Measurements from ENCODE around the gene CAMK2D.

The CAMK2D gene

GRCh38 chr4:113564493-113564892 is 197.0 kb downstream of the CAMK2D start:
- H3K9ac ChIP-seq (ENCODE audit: low read depth, low read length) = no peak overlapping the region

DNA sequence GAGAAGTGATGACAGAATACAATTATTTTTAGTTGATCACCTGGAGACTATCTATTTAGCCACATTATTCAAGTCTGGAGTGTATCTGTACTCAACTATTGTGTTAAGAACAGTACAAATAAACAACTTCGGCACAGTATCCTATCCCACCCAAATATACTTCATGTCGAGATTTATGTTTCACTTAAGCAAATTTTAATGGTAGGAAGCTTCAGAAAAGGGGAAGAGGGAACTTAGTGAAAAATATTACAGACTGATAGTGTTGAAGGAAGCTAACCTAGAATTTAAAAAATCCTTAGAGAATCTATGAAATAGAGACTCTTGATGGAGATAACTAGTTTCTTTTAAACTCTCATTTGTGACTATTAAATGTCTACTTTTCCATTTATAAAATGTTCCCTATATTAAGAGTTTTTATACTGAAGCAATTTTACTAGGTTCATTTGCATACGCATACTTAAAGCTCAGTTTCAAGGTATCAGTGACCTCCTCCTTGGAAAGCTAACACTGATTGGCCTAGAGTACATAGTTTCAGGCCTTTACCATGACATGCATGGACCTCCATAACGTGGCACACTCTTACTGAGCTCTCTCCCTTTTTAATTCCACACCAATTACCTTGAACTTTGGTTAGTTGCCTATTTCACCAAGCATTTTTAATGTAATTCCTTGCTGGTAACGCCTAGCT is 197.7 kb downstream of the CAMK2D start:
- no peaks in the 10 kb centered on the region for H3K9me3 ChIP-seq (ENCODE audit: insufficient read depth, low read length, severe bottlenecking)
- no peak for DNase-seq
- H3K4me2 ChIP-seq (ENCODE audit: insufficient read depth, low read length) = no peak overlapping the region
- no peak overlapping the region for H3K4me3 ChIP-seq (ENCODE audit: low read depth in 1 of 2, low read length in 2 of 2)
- ATAC-seq (ENCODE audit: insufficient read depth, low read depth) = no peak
- no peak overlapping the region for H3K9ac ChIP-seq (ENCODE audit: low read depth, low read length)
- H3K79me2 ChIP-seq (ENCODE audit: insufficient read depth, low read length) = no peaks in the 10 kb centered on the region
- TF ChIP-seq CTCF (IDR thresholded peaks at IDR 0.05; ENCODE audit: borderline replicate concordance, extremely low read depth, low read length, poor library complexity, severe bottlenecking) = no peak
- TF ChIP-seq EZH2 (IDR thresholded peaks at IDR 0.05; ENCODE audit: borderline replicate concordance, low read depth, low read length, severe bottlenecking) = no peak
- no peaks in the 10 kb centered on the region for H3K27me3 ChIP-seq (ENCODE audit: insufficient read depth, low read length, poor library complexity)
- H2AFZ ChIP-seq (ENCODE audit: low read depth, low read length) = no peak overlapping the region
- H3K27ac ChIP-seq (ENCODE audit: low read length) = no peak overlapping the region; the same call in 1 of the 2 replicates
- H4K20me1 ChIP-seq (ENCODE audit: insufficient read depth, low read length) = peaks cover 8% of the 10 kb centered on the region; the same call in 1 of the 2 replicates
- no peaks in the 10 kb centered on the region for H3K36me3 ChIP-seq (ENCODE audit: insufficient read depth, low read length)
- H3K4me1 ChIP-seq (ENCODE audit: insufficient read depth, low read length) = peaks cover 21% of the 10 kb centered on the region

More at GRCh38 chr4:113564493-113564892, 197.0 kb downstream of the CAMK2D start:
- Histone ChIP-seq H3K79me2 (ENCODE audit: insufficient read depth, low read length) (no peaks in the 10 kb centered on the region), H3K27ac (ENCODE audit: low read length) (no peak overlapping the region; the same call in 1 of the 2 replicates), H3K27me3 (ENCODE audit: insufficient read depth, low read length, poor library complexity) (no peaks in the 10 kb centered on the region), H3K36me3 (ENCODE audit: insufficient read depth, low read length) (no peaks in the 10 kb centered on the region), H3K4me3 (ENCODE audit: low read depth in 1 of 2, low read length in 2 of 2) (no peak overlapping the region), H2AFZ (ENCODE audit: low read depth, low read length) (no peak overlapping the region), H3K4me1 (ENCODE audit: insufficient read depth, low read length) (peaks cover 21% of the 10 kb centered on the region), H4K20me1 (ENCODE audit: insufficient read depth, low read length) (peaks cover 8% of the 10 kb centered on the region; the same call in 1 of the 2 replicates), H3K9me3 (ENCODE audit: insufficient read depth, low read length, severe bottlenecking) (no peaks in the 10 kb centered on the region), H3K4me2 (ENCODE audit: insufficient read depth, low read length) (no peak overlapping the region)
- ATAC-seq (ENCODE audit: insufficient read depth, low read depth) = no peak
- no peak for DNase-seq
- no peak for TF ChIP-seq CTCF (IDR thresholded peaks at IDR 0.05; ENCODE audit: borderline replicate concordance, extremely low read depth, low read length, poor library complexity, severe bottlenecking)
- TF ChIP-seq EZH2 (IDR thresholded peaks at IDR 0.05; ENCODE audit: borderline replicate concordance, low read depth, low read length, severe bottlenecking) = no peak

DNA sequence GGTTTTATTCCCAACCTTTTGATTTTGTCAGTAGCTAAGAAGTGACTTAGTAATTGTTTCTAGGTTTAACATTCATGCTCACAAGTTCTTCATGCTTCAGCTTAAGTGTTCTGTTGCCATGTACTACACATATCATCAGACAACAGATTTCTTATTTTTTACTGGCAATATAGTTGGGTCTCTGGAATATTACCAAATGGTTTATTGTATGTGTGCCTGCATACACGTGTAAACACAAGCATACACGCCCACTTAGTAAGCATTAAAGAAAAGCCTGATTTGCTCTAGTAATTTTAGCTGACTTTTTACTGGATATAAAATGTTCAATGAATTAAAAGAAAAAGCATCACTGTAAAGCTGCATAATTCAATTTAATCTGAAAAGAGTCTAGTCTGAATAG is 199.8 kb downstream of the CAMK2D start:
- H3K79me2 ChIP-seq (ENCODE audit: insufficient read depth, low read length) = no peaks in the 10 kb centered on the region
- no peaks in the 10 kb centered on the region for H3K9me3 ChIP-seq (ENCODE audit: insufficient read depth, low read length, severe bottlenecking)
- ATAC-seq (ENCODE audit: insufficient read depth, low read depth) (no peak), DNase-seq (no peak)
- no peak overlapping the region for H3K27ac ChIP-seq (ENCODE audit: low read length)
- H3K36me3 ChIP-seq (ENCODE audit: insufficient read depth, low read length) = no peaks in the 10 kb centered on the region
- H2AFZ ChIP-seq (ENCODE audit: low read depth, low read length) = no peak overlapping the region
- no peak overlapping the region for H3K4me3 ChIP-seq (ENCODE audit: low read depth in 1 of 2, low read length in 2 of 2)
- no peaks in the 10 kb centered on the region for H3K27me3 ChIP-seq (ENCODE audit: insufficient read depth, low read length, poor library complexity)
- peaks cover 21% of the 10 kb centered on the region for H3K4me1 ChIP-seq (ENCODE audit: insufficient read depth, low read length)
- no peak overlapping the region for H3K9ac ChIP-seq (ENCODE audit: low read depth, low read length)
- TF ChIP-seq EZH2 (IDR thresholded peaks at IDR 0.05; ENCODE audit: borderline replicate concordance, low read depth, low read length, severe bottlenecking) (no peak), CTCF (IDR thresholded peaks at IDR 0.05; ENCODE audit: borderline replicate concordance, extremely low read depth, low read length, poor library complexity, severe bottlenecking) (no peak)
- H4K20me1 ChIP-seq (ENCODE audit: insufficient read depth, low read length) = peaks cover 6% of the 10 kb centered on the region; the same call in 1 of the 2 replicates
- no peak overlapping the region for H3K4me2 ChIP-seq (ENCODE audit: insufficient read depth, low read length)

All from DND-41 (cell line).